Measurements from ENCODE around the gene LSM4.
A peak's percentile ranks its signal among the peaks of the same experiment; 100 is the strongest.

LSM4 gene

DNA sequence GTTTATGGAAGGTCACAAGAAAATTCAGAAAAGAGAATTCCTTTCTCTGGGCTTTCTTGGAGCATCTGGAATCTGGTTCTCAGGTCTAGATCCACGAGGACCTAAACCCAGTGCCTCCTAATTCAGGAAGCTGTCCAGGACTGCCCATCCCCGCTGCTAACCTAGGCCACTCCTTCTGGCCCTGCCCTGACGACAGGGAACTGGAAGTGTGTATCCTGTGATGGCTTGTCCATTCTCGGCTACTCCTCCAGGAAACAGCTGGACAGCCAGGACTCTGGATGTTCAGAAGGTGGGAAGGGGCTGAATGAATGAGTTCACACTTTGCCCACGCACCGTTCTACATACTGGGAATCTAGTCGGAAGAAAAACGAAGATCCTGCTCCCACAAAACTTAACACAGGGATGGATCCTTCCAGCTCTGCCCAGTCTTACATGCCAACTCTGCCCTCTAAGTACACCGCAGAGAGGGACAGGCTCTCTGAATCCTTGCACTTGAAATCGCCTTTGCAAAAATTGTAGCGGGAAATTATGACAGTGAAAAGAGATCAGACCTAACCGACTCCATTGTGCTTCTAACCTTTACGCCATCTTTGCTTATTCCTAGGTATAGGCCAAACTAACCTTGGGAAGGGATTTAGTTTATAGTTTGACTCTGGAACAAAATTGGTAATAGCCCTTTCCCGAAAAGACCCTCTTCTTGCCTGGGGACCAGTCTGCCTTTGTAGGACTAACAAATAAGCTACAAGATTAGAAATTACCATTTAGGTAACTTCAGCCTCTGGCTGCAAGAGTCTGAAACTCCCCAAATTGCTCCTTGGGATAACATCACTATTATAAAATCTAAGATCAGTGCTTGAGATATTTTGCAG lies 1.8 kb downstream of the LSM4 start:
- Histone ChIP-seq H3K36me3 (ENCODE audit: insufficient read depth, low read length) (peaks cover 4% of the 10 kb centered on the region), H3K9me3 (replicated peaks; ENCODE audit: low read length) (no peaks in the 10 kb centered on the region), H3K4me1 (ENCODE audit: control insufficient read depth, insufficient read depth, low read length) (peaks cover 20% of the 10 kb centered on the region), H3K4me3 (ENCODE audit: low read length) (peak overlapping the region; percentile 79), H3K4me2 (ENCODE audit: low read length) (peak overlapping the region; percentile 89), H3K9ac (ENCODE audit: low read depth, low read length) (peak overlapping the region; percentile 92), H3K27me3 (ENCODE audit: control insufficient read depth, insufficient read depth, low read length) (no peaks in the 10 kb centered on the region)

DNA sequence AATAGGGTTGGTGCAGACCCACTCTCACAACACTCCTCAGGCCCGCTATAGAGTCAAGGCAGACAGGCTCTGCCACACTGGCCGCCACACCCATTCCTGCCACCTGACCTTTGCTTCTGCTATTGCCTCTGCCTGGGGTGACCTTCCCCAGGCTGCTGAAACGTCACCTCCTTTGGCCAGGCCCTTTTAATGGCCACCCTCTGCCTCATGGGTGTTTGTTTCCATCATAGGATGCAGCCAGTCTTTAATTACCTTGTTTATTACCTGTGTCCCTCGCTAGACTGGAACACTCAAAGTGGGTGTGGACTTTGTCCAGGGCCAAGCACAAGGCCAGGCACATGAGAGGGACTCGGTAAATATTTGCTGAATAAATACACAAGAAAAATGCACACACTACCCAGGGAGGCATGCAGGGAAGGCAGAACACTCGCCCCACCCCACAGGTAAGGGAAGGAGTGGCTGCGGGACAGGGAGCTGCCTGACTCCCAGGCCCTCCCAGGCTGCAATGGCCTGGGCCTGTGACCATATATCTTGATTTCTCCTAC lies 3.2 kb downstream of the LSM4 start:
- Histone ChIP-seq H3K27me3 (ENCODE audit: control insufficient read depth, insufficient read depth, low read length) (no peaks in the 10 kb centered on the region), H3K4me2 (ENCODE audit: low read length) (no peak overlapping the region), H3K4me1 (ENCODE audit: control insufficient read depth, insufficient read depth, low read length) (peaks cover 20% of the 10 kb centered on the region), H3K36me3 (ENCODE audit: insufficient read depth, low read length) (peaks cover 13% of the 10 kb centered on the region), H3K4me3 (ENCODE audit: low read length) (no peak overlapping the region), H3K9me3 (replicated peaks; ENCODE audit: low read length) (no peaks in the 10 kb centered on the region), H3K9ac (ENCODE audit: low read depth, low read length) (no peak overlapping the region)

DNA sequence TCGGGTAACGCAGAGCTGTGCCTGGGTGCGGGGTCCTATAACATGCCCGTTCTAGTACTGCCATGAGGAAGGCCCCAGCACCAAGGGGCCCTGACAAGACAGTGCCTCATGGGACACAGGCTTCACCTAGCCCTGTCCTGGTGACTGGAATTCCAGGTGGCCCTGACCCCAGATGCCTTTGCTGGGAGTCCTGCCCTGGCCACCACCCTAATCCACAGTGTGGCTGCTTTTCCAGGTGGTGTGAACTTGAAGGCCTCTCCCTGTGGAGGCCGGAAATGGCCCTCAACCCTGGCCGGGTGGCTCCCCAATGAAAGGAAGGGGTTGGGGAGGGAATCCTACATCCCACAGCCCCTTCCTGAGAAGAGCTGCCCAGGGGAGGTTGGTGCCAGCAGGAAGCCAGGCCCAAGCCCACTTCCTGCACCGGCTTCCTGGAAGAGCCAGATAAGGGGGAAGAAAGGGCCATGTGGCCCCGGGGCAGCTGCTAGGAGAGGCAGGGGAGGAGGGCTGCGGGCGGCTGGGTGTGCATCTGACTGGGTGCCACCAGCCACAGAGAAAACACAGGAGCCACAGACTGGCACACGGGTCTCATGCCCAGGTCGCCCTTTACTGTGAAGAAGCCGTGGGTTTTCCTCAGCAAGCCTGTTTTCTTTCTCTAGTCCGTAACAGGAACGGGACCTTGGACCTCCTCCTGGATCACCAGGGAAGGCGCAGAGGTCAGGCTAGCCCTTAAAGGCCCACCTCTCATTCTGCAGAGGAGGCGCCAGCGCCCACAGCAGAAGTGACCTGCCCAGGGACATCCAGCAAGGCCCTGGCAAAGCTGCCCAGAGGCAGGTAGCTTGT lies 4.7 kb downstream of the LSM4 start:
- Histone ChIP-seq H3K4me1 (ENCODE audit: control insufficient read depth, insufficient read depth, low read length) (peaks cover 21% of the 10 kb centered on the region), H3K9ac (ENCODE audit: low read depth, low read length) (peak overlapping the region; percentile 22), H3K4me2 (ENCODE audit: low read length) (no peak overlapping the region), H3K36me3 (ENCODE audit: insufficient read depth, low read length) (peaks cover 13% of the 10 kb centered on the region), H3K4me3 (ENCODE audit: low read length) (no peak overlapping the region), H3K9me3 (replicated peaks; ENCODE audit: low read length) (no peaks in the 10 kb centered on the region), H3K27me3 (ENCODE audit: control insufficient read depth, insufficient read depth, low read length) (no peaks in the 10 kb centered on the region)

DNA sequence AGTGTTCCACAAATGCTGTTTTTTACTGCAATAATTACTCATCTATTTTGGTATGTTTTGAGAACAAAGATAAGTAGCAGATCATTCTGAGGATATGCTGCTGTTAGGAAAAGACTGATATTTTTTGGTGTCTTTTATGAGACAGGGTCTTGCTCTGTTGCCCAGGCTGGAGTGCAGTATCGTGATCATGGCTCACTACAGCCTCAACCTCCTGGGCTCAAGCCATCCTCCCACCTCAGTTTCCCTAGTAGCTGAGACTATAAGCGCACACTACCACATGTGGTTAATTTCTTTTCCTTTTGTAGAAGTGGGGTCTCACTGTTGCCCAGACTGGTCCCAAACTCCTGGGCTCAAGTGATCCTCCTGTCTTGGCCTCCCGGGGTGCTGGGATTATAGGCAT lies 9.5 kb downstream of the LSM4 start:
- Histone ChIP-seq H3K27me3 (ENCODE audit: control insufficient read depth, insufficient read depth, low read length) (no peaks in the 10 kb centered on the region), H3K9me3 (replicated peaks; ENCODE audit: low read length) (no peaks in the 10 kb centered on the region), H3K4me2 (ENCODE audit: low read length) (no peak overlapping the region), H3K36me3 (ENCODE audit: insufficient read depth, low read length) (peaks cover 42% of the 10 kb centered on the region), H3K9ac (ENCODE audit: low read depth, low read length) (no peak overlapping the region), H3K4me1 (ENCODE audit: control insufficient read depth, insufficient read depth, low read length) (peaks cover 13% of the 10 kb centered on the region), H3K4me3 (ENCODE audit: low read length) (no peak overlapping the region)

DNA sequence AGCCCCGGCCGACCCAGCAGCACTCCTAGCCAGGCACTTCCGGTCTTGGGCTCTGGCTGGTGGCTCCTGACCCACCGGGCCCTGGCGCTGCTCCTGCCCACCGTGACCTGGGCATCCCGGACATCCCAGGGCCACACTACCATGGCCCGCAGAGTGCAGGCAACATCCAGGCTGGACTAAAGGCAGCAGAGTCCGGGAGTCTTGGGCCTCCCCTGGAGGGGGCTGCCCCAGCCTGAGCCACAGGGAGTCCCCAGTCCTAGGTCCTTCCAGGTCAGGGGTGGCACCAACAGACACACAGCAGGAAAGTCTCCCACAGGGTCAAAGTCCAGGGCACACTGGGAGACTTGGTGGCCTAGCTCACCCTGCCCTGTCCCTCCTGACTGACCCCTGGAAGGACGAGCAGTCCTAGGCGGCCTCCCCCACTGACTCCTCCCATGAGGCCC lies 10.8 kb downstream of the LSM4 start:
- Histone ChIP-seq H3K4me1 (ENCODE audit: control insufficient read depth, insufficient read depth, low read length) (peaks cover 13% of the 10 kb centered on the region), H3K27me3 (ENCODE audit: control insufficient read depth, insufficient read depth, low read length) (no peaks in the 10 kb centered on the region), H3K4me2 (ENCODE audit: low read length) (no peak overlapping the region), H3K9ac (ENCODE audit: low read depth, low read length) (no peak overlapping the region), H3K9me3 (replicated peaks; ENCODE audit: low read length) (no peaks in the 10 kb centered on the region), H3K4me3 (ENCODE audit: low read length) (no peak overlapping the region), H3K36me3 (ENCODE audit: insufficient read depth, low read length) (peaks cover 45% of the 10 kb centered on the region)

DNA sequence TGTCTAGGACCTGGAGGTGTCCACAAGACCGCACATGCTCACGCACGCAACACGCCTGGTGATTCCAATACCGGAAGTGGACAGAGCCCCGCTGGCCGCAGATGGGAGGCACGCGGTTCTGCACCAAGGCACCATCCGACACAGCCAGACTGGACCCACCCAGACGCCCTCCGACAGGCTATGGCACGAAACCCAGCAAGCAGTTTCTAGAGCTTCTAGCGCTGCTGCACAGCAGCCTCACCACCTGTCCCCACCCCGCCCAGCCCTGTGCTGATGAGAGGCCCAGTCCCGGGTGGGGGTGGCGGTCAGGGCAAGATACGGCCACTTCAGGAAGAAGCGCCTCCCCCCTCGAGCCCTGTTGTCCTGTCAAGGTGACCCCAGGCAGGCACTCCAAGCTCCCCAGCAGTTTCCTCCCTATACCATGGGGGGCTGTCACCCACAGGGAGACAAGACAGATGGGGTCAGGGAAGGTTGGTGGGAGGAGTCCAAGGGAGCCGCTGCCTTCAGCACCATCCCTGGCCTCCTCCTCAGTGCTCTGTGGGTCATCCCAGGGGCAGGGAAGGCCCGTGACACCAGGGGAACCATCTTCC lies 11.3 kb downstream of the LSM4 start:
- Histone ChIP-seq H3K36me3 (ENCODE audit: insufficient read depth, low read length) (peaks cover 46% of the 10 kb centered on the region), H3K9ac (ENCODE audit: low read depth, low read length) (no peak overlapping the region), H3K27me3 (ENCODE audit: control insufficient read depth, insufficient read depth, low read length) (no peaks in the 10 kb centered on the region), H3K4me2 (ENCODE audit: low read length) (no peak overlapping the region), H3K9me3 (replicated peaks; ENCODE audit: low read length) (no peaks in the 10 kb centered on the region), H3K4me1 (ENCODE audit: control insufficient read depth, insufficient read depth, low read length) (peaks cover 13% of the 10 kb centered on the region), H3K4me3 (ENCODE audit: low read length) (no peak overlapping the region)

DNA sequence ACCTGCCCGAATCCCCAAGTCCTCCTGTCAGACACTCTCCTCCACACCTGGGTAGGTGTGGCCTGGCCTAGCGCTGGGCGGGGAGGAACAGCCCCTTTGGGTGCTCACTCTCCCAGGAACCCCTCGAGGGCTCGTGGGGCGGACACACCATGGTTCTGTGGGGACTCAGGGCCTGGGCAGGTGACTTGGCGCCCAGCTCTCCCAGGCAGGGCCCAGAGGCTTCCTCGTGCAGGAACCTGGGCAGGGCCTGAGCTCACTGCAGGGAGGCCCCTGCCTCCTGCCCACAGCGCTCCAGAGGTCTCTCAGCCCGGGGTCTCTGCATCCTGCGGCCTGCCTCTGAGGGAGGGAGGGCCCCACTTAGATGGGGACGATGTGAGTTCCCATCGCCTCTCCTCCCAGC lies 11.9 kb downstream of the LSM4 start:
- no peak overlapping the region for H3K4me2 ChIP-seq (ENCODE audit: low read length)
- H3K4me1 ChIP-seq (ENCODE audit: control insufficient read depth, insufficient read depth, low read length): peaks cover 13% of the 10 kb centered on the region
- H3K27me3 ChIP-seq (ENCODE audit: control insufficient read depth, insufficient read depth, low read length): no peaks in the 10 kb centered on the region
- H3K36me3 ChIP-seq (ENCODE audit: insufficient read depth, low read length): peaks cover 52% of the 10 kb centered on the region
- no peak overlapping the region for H3K4me3 ChIP-seq (ENCODE audit: low read length)
- H3K9ac ChIP-seq (ENCODE audit: low read depth, low read length): no peak overlapping the region
- no peaks in the 10 kb centered on the region for H3K9me3 ChIP-seq (replicated peaks; ENCODE audit: low read length)

DNA sequence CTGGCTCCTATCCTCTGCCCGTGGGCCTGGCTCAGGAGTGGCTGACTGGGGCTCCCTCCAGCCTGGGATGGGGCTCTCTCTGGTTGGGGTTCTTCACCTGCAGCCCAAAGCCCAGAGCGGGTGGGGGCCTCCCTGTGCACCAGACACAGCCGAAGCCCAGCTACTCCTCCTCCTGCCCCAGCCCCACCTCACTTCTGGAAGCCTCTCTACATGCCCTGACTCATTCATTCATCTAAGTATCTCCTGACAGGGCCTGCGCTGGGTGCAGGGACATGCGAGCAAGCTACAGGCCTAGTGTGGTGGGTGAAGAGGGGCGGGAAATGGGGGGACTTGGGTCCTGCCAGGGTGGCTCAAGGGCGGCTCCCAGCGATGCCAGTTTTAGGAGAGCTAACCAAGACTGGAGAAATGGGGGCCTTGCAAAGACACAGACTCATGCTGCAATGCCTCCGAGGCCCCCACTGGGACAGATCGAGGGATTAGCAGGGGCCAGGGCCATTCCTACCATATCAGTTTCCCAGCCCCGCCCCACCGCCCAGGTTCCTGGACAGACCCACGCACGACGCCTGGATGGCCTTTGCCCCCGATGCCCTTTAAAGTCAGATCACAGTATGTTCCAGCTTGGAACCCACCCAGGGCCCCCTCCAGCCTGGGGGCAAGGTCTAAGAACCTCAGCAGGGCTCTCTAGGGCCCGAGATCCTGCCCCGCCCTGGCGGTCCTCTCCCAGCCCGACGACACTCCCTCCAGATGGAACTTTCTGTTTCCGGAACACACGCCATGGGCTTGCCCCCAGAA lies 12.6 kb downstream of the LSM4 start:
- no peaks in the 10 kb centered on the region for H3K9me3 ChIP-seq (replicated peaks; ENCODE audit: low read length)
- H3K9ac ChIP-seq (ENCODE audit: low read depth, low read length): no peak overlapping the region
- H3K4me3 ChIP-seq (ENCODE audit: low read length): no peak overlapping the region
- H3K4me2 ChIP-seq (ENCODE audit: low read length): no peak overlapping the region
- H3K36me3 ChIP-seq (ENCODE audit: insufficient read depth, low read length): peaks cover 49% of the 10 kb centered on the region
- peaks cover 17% of the 10 kb centered on the region for H3K4me1 ChIP-seq (ENCODE audit: control insufficient read depth, insufficient read depth, low read length)
- no peaks in the 10 kb centered on the region for H3K27me3 ChIP-seq (ENCODE audit: control insufficient read depth, insufficient read depth, low read length)

DNA sequence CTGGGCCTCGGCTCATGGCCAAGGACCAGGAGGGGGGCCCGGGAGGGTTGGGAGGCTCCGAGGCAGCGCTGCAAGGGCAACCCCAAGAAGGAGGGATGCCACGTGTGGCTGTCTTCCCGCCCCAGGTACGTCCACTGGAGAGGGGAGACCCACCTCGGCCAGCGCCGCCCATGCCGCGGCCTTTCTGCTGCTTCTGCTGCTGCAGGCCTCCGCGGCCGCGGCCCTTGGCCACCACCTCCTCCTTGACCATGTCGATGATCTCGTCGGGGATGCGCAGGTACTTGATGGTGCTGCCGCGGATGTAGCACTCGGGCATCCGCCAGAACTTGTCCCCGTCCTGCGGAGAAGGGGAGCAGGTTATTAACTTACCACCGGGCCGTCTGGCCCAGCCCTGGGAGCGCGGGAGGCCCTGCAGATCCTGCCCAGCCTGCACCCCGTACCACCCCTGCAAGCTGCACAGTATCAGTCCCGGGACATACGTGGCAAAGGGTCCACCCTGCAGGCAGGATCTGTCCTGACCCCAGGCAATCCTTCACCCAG lies 13.3 kb downstream of the LSM4 start:
- Histone ChIP-seq H3K4me2 (ENCODE audit: low read length) (no peak overlapping the region), H3K9ac (ENCODE audit: low read depth, low read length) (no peak overlapping the region), H3K4me1 (ENCODE audit: control insufficient read depth, insufficient read depth, low read length) (peaks cover 24% of the 10 kb centered on the region), H3K9me3 (replicated peaks; ENCODE audit: low read length) (no peaks in the 10 kb centered on the region), H3K36me3 (ENCODE audit: insufficient read depth, low read length) (peaks cover 46% of the 10 kb centered on the region), H3K4me3 (ENCODE audit: low read length) (no peak overlapping the region), H3K27me3 (ENCODE audit: control insufficient read depth, insufficient read depth, low read length) (no peaks in the 10 kb centered on the region)

DNA sequence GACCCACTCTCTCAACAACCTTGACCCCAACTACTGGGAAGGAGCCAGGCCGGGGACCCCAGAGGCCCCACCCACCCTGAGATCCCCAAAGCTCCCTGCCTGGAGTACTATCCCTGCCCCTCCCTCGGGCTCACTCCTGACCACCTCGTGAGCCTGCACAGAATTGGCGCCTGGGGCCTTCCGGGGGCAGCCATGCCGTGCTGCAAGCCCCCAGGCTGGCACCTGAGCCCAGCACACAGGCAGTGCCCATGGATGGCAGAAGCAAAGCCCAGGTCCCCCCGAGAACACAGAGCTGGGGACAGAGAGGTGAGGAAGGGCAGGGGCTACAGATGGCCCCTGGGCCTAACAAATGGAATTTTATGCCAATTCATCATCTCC lies 13.9 kb downstream of the LSM4 start:
- peaks cover 46% of the 10 kb centered on the region for H3K36me3 ChIP-seq (ENCODE audit: insufficient read depth, low read length)
- no peak overlapping the region for H3K9ac ChIP-seq (ENCODE audit: low read depth, low read length)
- no peak overlapping the region for H3K4me2 ChIP-seq (ENCODE audit: low read length)
- H3K4me3 ChIP-seq (ENCODE audit: low read length): no peak overlapping the region
- H3K27me3 ChIP-seq (ENCODE audit: control insufficient read depth, insufficient read depth, low read length): no peaks in the 10 kb centered on the region
- H3K4me1 ChIP-seq (ENCODE audit: control insufficient read depth, insufficient read depth, low read length): peaks cover 26% of the 10 kb centered on the region
- H3K9me3 ChIP-seq (replicated peaks; ENCODE audit: low read length): no peaks in the 10 kb centered on the region
